ENCODE measurements around the gene CNTNAP3. TPM values are rescaled to one million over a fixed set of nuclear protein-coding genes. Genes with fewer than 3 reads are reported as not detected.
"Not testable (repeated sequence)": the region's sequence is repeated elsewhere in the genome, so short reads cannot be mapped to it uniquely, and the experiment has no call there.

CNTNAP3 gene
- total RNA-seq, 4 donors from 2014 or later, result 7.9 to 11.5 (median 9.3) TPM

- DNase-seq; H3K27ac ChIP-seq; intact Hi-C loops (cut with DNase I); H3K36me3 ChIP-seq; H3K9me3 ChIP-seq; H3K4me3 ChIP-seq (replicated peaks in 1 of 3); H3K4me1 ChIP-seq; H3K27me3 ChIP-seq: not testable (repeated sequence)
- WGBS, 2 donors, result 57 to 68% methylated on average over 35 to 45 of the region's 51 CpGs
These were observed 155.0 kb downstream of the CNTNAP3 start for GRCh38 chr9:39132826-39133552.

- H3K36me3 ChIP-seq; H3K27ac ChIP-seq; DNase-seq; H3K9me3 ChIP-seq; H3K4me1 ChIP-seq; H3K4me3 ChIP-seq (replicated peaks in 1 of 3); H3K27me3 ChIP-seq; intact Hi-C loops (cut with DNase I): not testable (repeated sequence)
- 31 to 33% methylated on average over 2 of the region's 2 CpGs for WGBS, 2 donors
These were observed 166.6 kb downstream of the CNTNAP3 start for GRCh38 chr9:39121401-39121800.

GRCh38 chr9:39111746-39112145, 176.2 kb downstream of the CNTNAP3 start:
- H3K4me1 ChIP-seq; intact Hi-C loops (cut with DNase I); DNase-seq; H3K36me3 ChIP-seq; H3K9me3 ChIP-seq; H3K4me3 ChIP-seq (replicated peaks in 1 of 3); H3K27ac ChIP-seq; H3K27me3 ChIP-seq: not testable (repeated sequence)

GRCh38 chr9:39108145-39108544, 179.8 kb downstream of the CNTNAP3 start:
- no peaks in the 10 kb centered on the region for H3K4me1 ChIP-seq
- no peaks in the 10 kb centered on the region for H3K36me3 ChIP-seq
- WGBS, 2 donors, result 95 to 96% methylated on average over 8 to 9 of the region's 9 CpGs
- H3K9me3 ChIP-seq, result no peaks in the 10 kb centered on the region
- intact Hi-C loops (cut with DNase I), result no loop called here
- TF ChIP-seq POLR2A (IDR thresholded peaks at IDR 0.05) (no peak), CTCF (IDR thresholded peaks at IDR 0.05) (no peak)
- no peaks in the 10 kb centered on the region for H3K27me3 ChIP-seq
- DNase-seq, result no peak
- H3K4me3 ChIP-seq (replicated peaks in 1 of 3), result no peak overlapping the region
- no peak overlapping the region for H3K27ac ChIP-seq

- 100% methylated on average over 1 of the region's 1 CpG for WGBS, 2 donors
These were observed 190.8 kb downstream of the CNTNAP3 start for GRCh38 chr9:39097208-39097607.

GRCh38 chr9:39085311-39085710, 202.7 kb downstream of the CNTNAP3 start:
- H3K4me1 ChIP-seq; H3K36me3 ChIP-seq; H3K9me3 ChIP-seq; DNase-seq; intact Hi-C loops (cut with DNase I); H3K27ac ChIP-seq; H3K4me3 ChIP-seq (replicated peaks in 1 of 3); H3K27me3 ChIP-seq: not testable (repeated sequence)
- 72 to 78% methylated on average over 5 of the region's 5 CpGs for WGBS, 2 donors

More at GRCh38 chr9:39097208-39097607, 190.8 kb downstream of the CNTNAP3 start:
- H3K9me3 ChIP-seq; H3K4me1 ChIP-seq; intact Hi-C loops (cut with DNase I); H3K36me3 ChIP-seq; H3K27me3 ChIP-seq; DNase-seq; H3K27ac ChIP-seq; H3K4me3 ChIP-seq (replicated peaks in 1 of 3): not testable (repeated sequence)

- 76 to 84% methylated on average over 4 of the region's 4 CpGs for WGBS, 2 donors
- H3K9me3 ChIP-seq, result not testable (repeated sequence)
These were observed 205.4 kb downstream of the CNTNAP3 start for GRCh38 chr9:39082574-39082973.

GRCh38 chr9:39080081-39080480, 207.9 kb downstream of the CNTNAP3 start:
- H3K27ac ChIP-seq; H3K36me3 ChIP-seq; DNase-seq; intact Hi-C loops (cut with DNase I); H3K27me3 ChIP-seq; H3K4me1 ChIP-seq; H3K9me3 ChIP-seq; H3K4me3 ChIP-seq (replicated peaks in 1 of 3): not testable (repeated sequence)
- WGBS, 2 donors, result 73 to 91% methylated on average over 3 of the region's 3 CpGs

More at GRCh38 chr9:39082574-39082973, 205.4 kb downstream of the CNTNAP3 start:
- H3K27me3 ChIP-seq; intact Hi-C loops (cut with DNase I); H3K4me1 ChIP-seq; H3K4me3 ChIP-seq (replicated peaks in 1 of 3); H3K27ac ChIP-seq; H3K36me3 ChIP-seq; DNase-seq: not testable (repeated sequence)

Data from thyroid gland (tissue), 4 donors.